ENCODE data around the gene IFNGR2.
A peak's percentile ranks its signal among the peaks of the same experiment; 100 is the strongest.
"Not testable (repeated sequence)": the region's sequence is repeated elsewhere in the genome, so short reads cannot be mapped to it uniquely, and the experiment has no call there.

The IFNGR2 gene

DNA sequence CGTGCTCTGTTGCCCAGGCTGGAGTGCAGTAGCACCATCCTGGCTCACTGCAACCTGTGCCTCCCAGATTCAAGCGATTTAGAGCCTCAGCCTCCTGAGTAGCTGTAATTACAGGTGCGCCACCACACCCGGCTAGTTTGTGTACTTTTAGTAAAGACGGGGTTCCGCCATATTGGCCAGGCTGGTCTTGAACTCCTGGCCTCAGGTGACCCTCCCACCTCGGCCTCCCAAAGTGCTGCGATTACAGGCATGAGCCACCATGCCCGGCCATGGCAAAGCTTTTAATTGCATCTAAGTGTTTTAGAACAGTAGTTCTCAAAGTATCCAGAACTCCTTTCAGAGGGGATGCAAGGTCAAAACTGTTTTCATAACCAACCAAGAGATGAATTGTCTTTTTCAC lies 25.1 kb upstream of the IFNGR2 start:
- Histone ChIP-seq H3K36me3 (ENCODE audit: control insufficient read depth in 1 of 2, insufficient read depth in 2 of 2, low read length in 2 of 2) (no peaks in the 10 kb centered on the region), H3K4me1 (ENCODE audit: control insufficient read depth in 1 of 2, insufficient read depth in 2 of 2, low read length in 2 of 2) (peaks cover 8 to 14% of the 10 kb centered on the region in 2 donors), H3K27ac (ENCODE audit: low read length) (no peak overlapping the region), H3K9me3 (ENCODE audit: control insufficient read depth in 1 of 2, low read length in 2 of 2) (no peaks in the 10 kb centered on the region), H3K4me3 (ENCODE audit: low read depth in 1 of 2, low read length in 2 of 2) (no peak overlapping the region), H3K27me3 (ENCODE audit: low read depth, low read length) (no peaks in the 10 kb centered on the region)

DNA sequence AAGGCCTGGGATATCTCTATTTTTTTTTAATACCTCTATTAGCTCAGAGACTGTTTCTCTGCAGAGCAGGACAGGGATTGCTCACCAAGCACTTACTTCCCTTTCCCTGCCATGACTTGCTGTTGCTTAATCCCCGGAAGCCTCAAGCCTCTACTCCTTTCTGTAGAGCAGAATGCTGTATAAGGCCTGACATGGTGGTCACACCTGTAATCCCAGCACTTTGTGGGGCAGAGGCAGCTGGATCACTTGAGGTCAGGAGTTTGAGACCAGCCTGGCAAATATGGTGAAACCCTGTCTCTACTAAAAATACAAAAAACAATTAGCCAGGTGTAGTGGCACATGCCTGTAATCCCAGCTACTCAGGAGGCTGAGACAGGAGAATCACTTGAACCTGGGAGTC lies 23.3 kb upstream of the IFNGR2 start:
- not testable (repeated sequence) for H3K36me3 ChIP-seq (ENCODE audit: control insufficient read depth in 1 of 2, insufficient read depth in 2 of 2, low read length in 2 of 2); H3K9me3 ChIP-seq (ENCODE audit: control insufficient read depth in 1 of 2, low read length in 2 of 2); H3K27me3 ChIP-seq (ENCODE audit: low read depth, low read length); H3K4me3 ChIP-seq (ENCODE audit: low read depth in 1 of 2, low read length in 2 of 2)
- H3K4me1 ChIP-seq (ENCODE audit: control insufficient read depth in 1 of 2, insufficient read depth in 2 of 2, low read length in 2 of 2), result peaks cover 10 to 14% of the 10 kb centered on the region in 2 donors
- peak overlapping the region; percentile 65 for H3K27ac ChIP-seq (ENCODE audit: low read length)

DNA sequence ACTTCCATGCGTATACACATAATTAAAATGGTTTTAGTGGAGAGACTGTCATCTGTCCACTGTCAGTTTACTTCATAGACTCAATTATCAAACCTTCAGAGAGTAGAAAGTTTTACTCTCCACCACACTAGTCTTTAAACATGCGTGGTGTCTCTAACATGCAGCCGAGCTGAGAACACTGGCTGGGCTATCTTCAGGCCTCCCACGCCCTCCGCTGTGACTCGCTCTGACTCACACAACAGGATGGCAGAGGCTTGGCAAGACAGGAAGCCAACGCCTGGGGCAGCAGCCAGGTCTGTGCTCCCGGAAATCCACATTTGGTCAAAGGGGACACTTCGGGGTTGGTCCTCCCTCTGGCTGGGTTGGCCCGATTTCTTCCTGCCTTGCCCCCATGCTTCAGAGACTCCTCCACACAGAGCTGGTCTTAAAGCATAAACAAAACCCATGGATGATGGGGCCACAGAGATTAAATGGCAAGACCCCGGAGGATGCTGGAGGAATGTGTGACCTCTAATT lies 22.7 kb upstream of the IFNGR2 start:
- H3K4me1 ChIP-seq (ENCODE audit: control insufficient read depth in 1 of 2, insufficient read depth in 2 of 2, low read length in 2 of 2), result peaks cover 6 to 14% of the 10 kb centered on the region in 2 donors
- no peaks in the 10 kb centered on the region for H3K27me3 ChIP-seq (ENCODE audit: low read depth, low read length)
- peak overlapping the region; percentile 65 for H3K27ac ChIP-seq (ENCODE audit: low read length)
- no peak overlapping the region for H3K4me3 ChIP-seq (ENCODE audit: low read depth in 1 of 2, low read length in 2 of 2)
- no peaks in the 10 kb centered on the region for H3K9me3 ChIP-seq (ENCODE audit: control insufficient read depth in 1 of 2, low read length in 2 of 2)
- H3K36me3 ChIP-seq (ENCODE audit: control insufficient read depth in 1 of 2, insufficient read depth in 2 of 2, low read length in 2 of 2), result no peaks in the 10 kb centered on the region

DNA sequence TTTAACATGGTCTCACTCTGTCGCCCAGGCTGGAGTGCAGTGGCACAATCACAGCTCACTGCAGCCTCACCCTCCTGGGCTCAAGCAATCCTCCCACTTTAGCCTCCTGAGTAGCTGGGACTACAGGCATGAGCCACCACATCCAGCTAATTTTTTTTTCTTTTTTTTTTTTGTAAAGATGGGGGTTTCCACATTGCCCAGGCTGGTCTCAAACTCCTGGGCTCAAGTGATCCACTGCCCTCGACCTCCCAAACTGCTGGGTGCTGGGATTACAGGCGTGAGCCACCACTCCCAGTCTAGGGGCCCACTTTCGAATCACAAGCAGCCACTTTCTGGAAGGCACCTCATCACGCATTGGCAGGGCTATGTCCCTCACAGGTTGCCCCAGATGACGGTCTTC lies 21.8 kb upstream of the IFNGR2 start:
- not testable (repeated sequence) for H3K4me3 ChIP-seq (ENCODE audit: low read depth in 1 of 2, low read length in 2 of 2); H3K9me3 ChIP-seq (ENCODE audit: control insufficient read depth in 1 of 2, low read length in 2 of 2); H3K27me3 ChIP-seq (ENCODE audit: low read depth, low read length); H3K36me3 ChIP-seq (ENCODE audit: control insufficient read depth in 1 of 2, insufficient read depth in 2 of 2, low read length in 2 of 2)
- Histone ChIP-seq H3K4me1 (ENCODE audit: control insufficient read depth in 1 of 2, insufficient read depth in 2 of 2, low read length in 2 of 2) (peaks cover 6 to 14% of the 10 kb centered on the region in 2 donors), H3K27ac (ENCODE audit: low read length) (peak overlapping the region; percentile 23)

DNA sequence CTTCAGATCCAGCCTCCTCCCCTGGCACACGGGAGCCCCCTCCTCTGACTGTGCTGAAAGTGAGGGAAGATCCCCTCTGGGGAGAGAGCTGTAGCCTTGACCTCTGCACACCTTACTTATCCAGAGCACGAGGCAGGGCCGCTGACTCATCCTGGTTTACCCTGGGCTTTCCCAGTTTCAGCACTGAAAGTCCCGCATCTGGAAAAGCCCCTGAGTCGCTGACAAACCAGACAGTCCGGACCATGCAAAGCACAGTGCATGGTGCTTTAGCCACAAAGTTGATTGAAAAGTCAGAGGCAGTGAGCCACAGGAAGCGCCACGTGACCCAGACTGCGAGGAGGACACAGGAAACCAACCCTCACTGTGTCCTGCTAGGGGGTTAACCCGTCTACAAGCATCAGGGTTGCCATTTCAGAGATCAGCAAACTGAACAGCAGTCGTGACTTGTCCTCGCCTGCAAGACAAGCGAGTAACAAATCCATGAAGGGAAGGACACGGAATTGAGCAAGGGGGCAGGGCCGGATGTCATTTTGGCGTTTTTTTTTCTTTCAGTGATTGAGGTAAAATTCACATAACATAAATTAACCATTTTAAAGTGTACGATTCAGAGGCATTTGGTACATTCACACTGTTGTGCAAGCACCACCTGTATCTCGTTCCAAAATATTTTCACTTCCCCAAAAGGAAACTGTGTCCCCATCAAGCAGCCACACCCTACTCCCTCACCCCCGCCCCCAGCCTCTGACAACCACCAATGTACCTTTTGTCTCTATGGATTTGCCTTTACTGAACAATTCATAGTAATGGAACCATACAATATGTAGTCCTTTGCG lies 19.9 kb upstream of the IFNGR2 start:
- H3K27ac ChIP-seq (ENCODE audit: low read length), result peak overlapping the region; percentile 41
- no peaks in the 10 kb centered on the region for H3K27me3 ChIP-seq (ENCODE audit: low read depth, low read length)
- peaks cover 6 to 14% of the 10 kb centered on the region in 2 donors for H3K4me1 ChIP-seq (ENCODE audit: control insufficient read depth in 1 of 2, insufficient read depth in 2 of 2, low read length in 2 of 2)
- H3K4me3 ChIP-seq (ENCODE audit: low read depth in 1 of 2, low read length in 2 of 2), result peak overlapping the region; percentile 24 to 26
- H3K36me3 ChIP-seq (ENCODE audit: control insufficient read depth in 1 of 2, insufficient read depth in 2 of 2, low read length in 2 of 2), result no peaks in the 10 kb centered on the region
- no peaks in the 10 kb centered on the region for H3K9me3 ChIP-seq (ENCODE audit: control insufficient read depth in 1 of 2, low read length in 2 of 2)

DNA sequence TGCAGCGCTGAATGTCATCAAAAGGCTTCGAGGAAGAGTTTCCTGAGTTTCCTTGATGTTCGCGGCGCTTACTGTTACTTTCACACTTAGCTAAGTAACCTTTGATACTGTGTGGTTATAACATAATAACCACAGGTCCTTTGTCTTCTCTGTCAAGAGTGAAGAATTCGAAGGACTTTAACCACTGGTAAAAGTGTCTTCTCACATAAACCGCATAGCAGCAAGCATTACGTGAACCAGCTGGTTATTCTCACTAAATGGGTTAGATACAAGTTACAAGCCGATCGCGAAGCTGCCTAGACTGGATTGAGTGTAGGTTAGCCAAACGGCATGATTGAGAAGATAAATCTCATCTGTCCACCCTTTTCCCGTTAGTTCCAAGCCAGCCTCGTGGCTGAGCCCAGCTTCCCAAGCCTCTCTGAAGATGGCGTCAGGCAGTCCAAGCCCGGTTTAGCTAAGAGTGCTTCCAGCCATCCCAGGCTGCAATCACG lies 18.3 kb upstream of the IFNGR2 start:
- no peak overlapping the region for H3K4me3 ChIP-seq (ENCODE audit: low read depth in 1 of 2, low read length in 2 of 2)
- no peak overlapping the region for H3K27ac ChIP-seq (ENCODE audit: low read length)
- no peaks in the 10 kb centered on the region for H3K27me3 ChIP-seq (ENCODE audit: low read depth, low read length)
- no peaks in the 10 kb centered on the region for H3K9me3 ChIP-seq (ENCODE audit: control insufficient read depth in 1 of 2, low read length in 2 of 2)
- no peaks in the 10 kb centered on the region for H3K36me3 ChIP-seq (ENCODE audit: control insufficient read depth in 1 of 2, insufficient read depth in 2 of 2, low read length in 2 of 2)
- peaks cover 6 to 14% of the 10 kb centered on the region in 2 donors for H3K4me1 ChIP-seq (ENCODE audit: control insufficient read depth in 1 of 2, insufficient read depth in 2 of 2, low read length in 2 of 2)

DNA sequence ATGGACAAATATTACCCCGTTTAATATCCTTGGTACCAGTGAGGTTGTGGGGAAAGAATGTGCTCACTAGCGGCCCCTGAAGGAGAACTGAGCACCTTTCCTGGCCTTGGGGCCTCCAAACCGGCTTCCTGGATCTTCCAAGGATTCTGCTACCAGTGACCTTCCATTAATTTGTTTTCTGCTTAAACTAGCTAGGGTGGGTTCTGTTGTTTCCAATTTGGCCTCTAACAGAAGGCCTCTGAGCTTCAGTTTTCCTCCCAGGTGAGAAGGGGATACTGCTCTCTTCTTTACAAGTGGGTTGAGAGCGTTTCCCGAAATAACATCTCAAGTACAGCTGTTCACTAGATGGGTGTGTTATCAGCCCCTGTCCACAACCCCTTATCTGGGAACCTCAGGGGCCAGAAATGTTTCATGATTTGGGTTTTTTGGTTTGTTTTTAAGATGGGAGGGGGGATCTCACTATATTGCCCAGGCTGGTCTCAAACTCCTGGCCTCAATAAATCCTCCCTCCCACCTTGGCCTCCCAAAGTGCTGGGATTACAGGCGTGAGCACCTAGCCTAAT lies 16.9 kb upstream of the IFNGR2 start:
- Histone ChIP-seq H3K9me3 (ENCODE audit: control insufficient read depth in 1 of 2, low read length in 2 of 2) (no peaks in the 10 kb centered on the region), H3K4me3 (ENCODE audit: low read depth in 1 of 2, low read length in 2 of 2) (no peak overlapping the region), H3K4me1 (ENCODE audit: control insufficient read depth in 1 of 2, insufficient read depth in 2 of 2, low read length in 2 of 2) (peaks cover 0 to 14% of the 10 kb centered on the region in 2 donors), H3K36me3 (ENCODE audit: control insufficient read depth in 1 of 2, insufficient read depth in 2 of 2, low read length in 2 of 2) (no peaks in the 10 kb centered on the region), H3K27ac (ENCODE audit: low read length) (no peak overlapping the region), H3K27me3 (ENCODE audit: low read depth, low read length) (no peaks in the 10 kb centered on the region)

DNA sequence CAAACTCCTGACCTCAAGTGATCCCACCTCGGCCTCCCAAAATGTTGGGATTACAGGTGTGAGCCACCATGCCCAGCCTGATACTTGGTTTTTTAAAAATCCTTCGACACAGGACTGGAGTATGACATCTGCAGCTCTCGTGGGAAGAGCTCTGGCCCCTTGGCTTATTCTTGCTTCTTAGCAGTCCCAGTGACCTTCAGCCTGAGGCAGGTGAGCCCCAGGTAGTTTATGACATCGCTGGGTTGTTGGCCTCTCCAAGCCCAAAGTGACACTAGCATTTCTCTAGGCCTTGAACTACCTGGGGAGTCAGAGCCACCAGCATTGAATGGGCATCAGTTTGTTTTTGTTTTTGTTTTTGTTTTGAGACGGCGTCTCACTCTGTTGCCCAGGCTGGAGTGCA lies 15.9 kb upstream of the IFNGR2 start:
- H3K36me3 ChIP-seq (ENCODE audit: control insufficient read depth in 1 of 2, insufficient read depth in 2 of 2, low read length in 2 of 2), result no peaks in the 10 kb centered on the region
- no peak overlapping the region for H3K27ac ChIP-seq (ENCODE audit: low read length)
- no peaks in the 10 kb centered on the region for H3K9me3 ChIP-seq (ENCODE audit: control insufficient read depth in 1 of 2, low read length in 2 of 2)

DNA sequence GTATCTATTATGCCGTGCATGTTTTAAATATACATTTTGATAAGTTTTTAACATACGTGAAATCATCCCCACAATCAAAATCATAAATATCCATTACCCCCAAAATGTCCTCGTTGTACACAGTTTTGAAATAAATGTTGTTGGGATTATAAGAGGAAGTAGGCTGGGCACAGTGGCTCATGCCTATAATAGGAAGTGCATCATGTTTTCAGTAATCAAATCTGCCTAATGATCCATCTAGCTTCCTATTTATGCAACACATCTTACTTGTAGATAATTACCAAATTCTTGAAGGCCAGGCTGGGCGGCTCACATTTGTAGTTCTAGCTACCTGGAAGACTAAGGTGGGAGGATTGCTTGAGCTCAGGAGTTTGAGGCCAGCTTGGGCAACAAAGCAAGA lies 15.0 kb upstream of the IFNGR2 start:
- Histone ChIP-seq H3K4me3 (ENCODE audit: low read depth in 1 of 2, low read length in 2 of 2) (no peak overlapping the region), H3K9me3 (ENCODE audit: control insufficient read depth in 1 of 2, low read length in 2 of 2) (no peaks in the 10 kb centered on the region), H3K27me3 (ENCODE audit: low read depth, low read length) (no peaks in the 10 kb centered on the region), H3K27ac (ENCODE audit: low read length) (no peak overlapping the region), H3K4me1 (ENCODE audit: control insufficient read depth in 1 of 2, insufficient read depth in 2 of 2, low read length in 2 of 2) (peaks cover 0 to 5% of the 10 kb centered on the region in 2 donors), H3K36me3 (ENCODE audit: control insufficient read depth in 1 of 2, insufficient read depth in 2 of 2, low read length in 2 of 2) (no peaks in the 10 kb centered on the region)

More for the DNA sequence above, 15.9 kb upstream of the IFNGR2 start:
- peaks cover 0 to 14% of the 10 kb centered on the region in 2 donors for H3K4me1 ChIP-seq (ENCODE audit: control insufficient read depth in 1 of 2, insufficient read depth in 2 of 2, low read length in 2 of 2)
- H3K27me3 ChIP-seq (ENCODE audit: low read depth, low read length), result no peaks in the 10 kb centered on the region
- no peak overlapping the region for H3K4me3 ChIP-seq (ENCODE audit: low read depth in 1 of 2, low read length in 2 of 2)

DNA sequence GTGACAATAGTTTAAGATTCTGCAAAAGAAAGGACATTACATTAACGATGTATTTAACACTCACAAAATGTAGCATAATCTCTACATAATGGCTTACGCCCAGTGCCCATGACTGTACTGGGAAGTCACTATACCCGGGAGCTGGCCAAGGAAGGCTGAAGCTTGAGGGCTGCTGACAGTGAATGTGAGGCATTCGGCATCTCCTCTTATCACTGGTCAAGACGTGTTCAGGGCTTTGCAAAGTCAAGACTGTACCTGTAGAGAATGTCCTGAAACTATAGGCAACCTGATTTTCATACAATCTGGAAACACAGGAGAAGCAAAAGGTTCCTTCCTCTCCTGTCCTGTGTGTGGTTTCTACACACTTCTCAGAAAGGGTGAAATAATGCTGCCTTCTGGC lies 12.7 kb upstream of the IFNGR2 start:
- no peaks in the 10 kb centered on the region for H3K9me3 ChIP-seq (ENCODE audit: control insufficient read depth in 1 of 2, low read length in 2 of 2)
- no peaks in the 10 kb centered on the region for H3K27me3 ChIP-seq (ENCODE audit: low read depth, low read length)
- no peak overlapping the region for H3K27ac ChIP-seq (ENCODE audit: low read length)
- H3K4me1 ChIP-seq (ENCODE audit: control insufficient read depth in 1 of 2, insufficient read depth in 2 of 2, low read length in 2 of 2), result no peaks in the 10 kb centered on the region
- H3K36me3 ChIP-seq (ENCODE audit: control insufficient read depth in 1 of 2, insufficient read depth in 2 of 2, low read length in 2 of 2), result no peaks in the 10 kb centered on the region
- no peak overlapping the region for H3K4me3 ChIP-seq (ENCODE audit: low read depth in 1 of 2, low read length in 2 of 2)

DNA sequence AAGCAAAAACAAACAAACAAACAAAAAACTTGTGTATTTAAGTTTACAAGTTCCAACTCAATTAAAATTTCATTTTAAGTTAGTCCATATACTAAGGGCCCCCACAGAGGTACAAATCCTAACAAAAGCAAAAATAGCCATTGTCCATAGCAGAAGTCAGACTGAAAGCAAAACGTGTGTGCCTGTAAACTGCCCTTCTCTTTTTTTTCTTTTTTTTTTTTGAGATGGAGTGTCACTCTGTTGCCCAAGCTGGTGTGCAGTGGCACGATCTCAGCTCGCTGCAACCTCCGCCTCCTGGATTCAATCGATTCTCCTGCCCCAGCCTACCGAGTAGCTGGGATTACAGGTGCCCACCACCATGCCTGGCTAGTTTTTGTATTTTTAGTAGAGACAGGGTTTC lies 11.6 kb upstream of the IFNGR2 start:
- H3K27ac ChIP-seq (ENCODE audit: low read length), result no peak overlapping the region
- H3K27me3 ChIP-seq (ENCODE audit: low read depth, low read length), result no peaks in the 10 kb centered on the region
- H3K4me1 ChIP-seq (ENCODE audit: control insufficient read depth in 1 of 2, insufficient read depth in 2 of 2, low read length in 2 of 2), result no peaks in the 10 kb centered on the region
- no peaks in the 10 kb centered on the region for H3K9me3 ChIP-seq (ENCODE audit: control insufficient read depth in 1 of 2, low read length in 2 of 2)
- no peak overlapping the region for H3K4me3 ChIP-seq (ENCODE audit: low read depth in 1 of 2, low read length in 2 of 2)
- no peaks in the 10 kb centered on the region for H3K36me3 ChIP-seq (ENCODE audit: control insufficient read depth in 1 of 2, insufficient read depth in 2 of 2, low read length in 2 of 2)
